Activated CD4-positive, alpha-beta T cell treated with anti-CD3 and anti-CD28 coated beads, Interleukin-2, amount 10 ng/mL, durations not matched to agents 7 days and 5 days (primary cell): ENCODE data around the gene NINL. TPM values are rescaled to one million over a fixed set of nuclear protein-coding genes. Genes with fewer than 3 reads are reported as not detected.

Experiments
- CTCF ChIA-PET: fragments of 350-600 bp; sonication (Branson Sonifier 250); formaldehyde crosslinking; loops from one replicate; lab custom pipeline; 2021; ENCODE audit warnings: antibody characterized with exemption; lab: Charles Lee
- POLR2A ChIA-PET: fragments of 350-600 bp; sonication (Branson Sonifier 250); formaldehyde crosslinking; loops from one replicate; lab custom pipeline; 2021; ENCODE audit warnings: antibody characterized with exemption; lab: Charles Lee
- DNase-seq: peaks from one replicate; pipeline ENCODE4 v3.0.0-alpha.2; 2020
- H3K27ac Mint-ChIP-seq: one replicate; pipeline ENCODE4 v1.8.0; 2021; ENCODE audit warnings: mild to moderate bottlenecking, moderate library complexity, mixed read lengths
- H3K27me3 Mint-ChIP-seq: one replicate; pipeline ENCODE4 v1.8.0; 2021; ENCODE audit warnings: mixed read lengths
- H3K36me3 Mint-ChIP-seq: one replicate; pipeline ENCODE4 v1.8.0; 2021; ENCODE audit warnings: low read depth, mixed read lengths
- H3K4me1 Mint-ChIP-seq: one replicate; pipeline ENCODE4 v1.8.0; 2021; ENCODE audit warnings: mixed read lengths
- H3K4me3 Mint-ChIP-seq: one replicate; pipeline ENCODE4 v1.8.0; 2021; ENCODE audit warnings: mild to moderate bottlenecking, moderate library complexity, mixed read lengths
- H3K9me3 Mint-ChIP-seq: one replicate; pipeline ENCODE4 v1.8.0; 2021; ENCODE audit warnings: mixed read lengths
- total RNA-seq, 2 experiments: library from RNA; stranded (reverse); gene quantifications; one replicate each; pipeline ENCODE4 v1.2.3, GENCODE V29; 2021

The NINL gene
- total RNA-seq, 2 experiments from 2014 or later: 2.3 to 3.7 TPM

GRCh38 chr20:25532971-25533391 is 52.4 kb downstream of the NINL start:
- no peaks in the 10 kb centered on the region for H3K36me3 Mint-ChIP-seq
- H3K9me3 Mint-ChIP-seq: peaks cover 2% of the 10 kb centered on the region
- no peaks in the 10 kb centered on the region for H3K4me1 Mint-ChIP-seq
- no peak for DNase-seq
- ChIA-PET CTCF (no interaction called here), POLR2A (no interaction called here)
- no peak overlapping the region for H3K4me3 Mint-ChIP-seq
- no peaks in the 10 kb centered on the region for H3K27me3 Mint-ChIP-seq
- no peak overlapping the region for H3K27ac Mint-ChIP-seq

DNA sequence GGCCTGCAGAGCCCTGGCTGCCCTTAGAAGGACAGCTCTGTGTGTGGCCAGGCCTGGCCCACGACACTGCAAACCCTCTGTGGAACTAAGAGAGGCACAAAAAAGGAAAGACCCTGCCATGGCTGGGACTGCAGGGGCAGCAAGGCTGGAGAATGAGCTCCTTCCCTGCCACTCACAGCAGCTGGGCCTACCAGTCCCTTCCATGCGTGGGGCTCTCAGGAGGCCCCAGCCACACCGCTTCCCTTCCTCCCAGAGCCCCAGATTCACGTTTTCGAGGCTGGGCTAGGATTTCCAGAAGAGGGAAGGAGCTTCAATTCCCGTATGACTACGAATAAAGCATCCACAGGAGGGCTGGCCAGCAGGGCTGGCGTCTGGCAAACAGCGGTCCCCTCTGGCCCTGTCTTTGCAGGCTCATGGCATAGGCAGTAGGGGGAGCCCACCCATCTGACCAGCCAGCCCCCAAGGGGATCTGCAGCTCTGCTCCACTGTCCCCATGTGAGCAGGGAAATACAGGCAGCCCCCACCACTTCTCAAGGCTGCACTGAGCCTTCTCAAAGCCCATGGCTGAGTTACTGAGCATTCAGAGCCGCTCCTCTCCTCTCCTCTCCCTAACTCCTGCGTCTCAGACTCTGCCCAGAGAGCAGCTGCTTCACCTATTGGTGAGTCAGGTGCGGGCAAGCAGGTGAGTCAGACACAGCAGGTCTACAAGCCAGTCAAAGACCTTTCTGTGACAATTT is 53.1 kb downstream of the NINL start:
- Mint-ChIP-seq H3K9me3 (peaks cover 2% of the 10 kb centered on the region), H3K27me3 (no peaks in the 10 kb centered on the region), H3K4me1 (no peaks in the 10 kb centered on the region), H3K4me3 (no peak overlapping the region), H3K36me3 (no peaks in the 10 kb centered on the region), H3K27ac (no peak overlapping the region)
- CTCF ChIA-PET: no interaction called here
- no peak for DNase-seq
- POLR2A ChIA-PET: no interaction called here

- Mint-ChIP-seq H3K9me3 (peaks cover 2% of the 10 kb centered on the region), H3K27ac (no peak overlapping the region), H3K36me3 (no peaks in the 10 kb centered on the region), H3K4me1 (no peaks in the 10 kb centered on the region), H3K4me3 (no peak overlapping the region), H3K27me3 (no peaks in the 10 kb centered on the region)
- CTCF ChIA-PET: no interaction called here
- DNase-seq: no peak
- POLR2A ChIA-PET: no interaction called here
These were observed 55.9 kb downstream of the NINL start for GRCh38 chr20:25529295-25529951.

DNA sequence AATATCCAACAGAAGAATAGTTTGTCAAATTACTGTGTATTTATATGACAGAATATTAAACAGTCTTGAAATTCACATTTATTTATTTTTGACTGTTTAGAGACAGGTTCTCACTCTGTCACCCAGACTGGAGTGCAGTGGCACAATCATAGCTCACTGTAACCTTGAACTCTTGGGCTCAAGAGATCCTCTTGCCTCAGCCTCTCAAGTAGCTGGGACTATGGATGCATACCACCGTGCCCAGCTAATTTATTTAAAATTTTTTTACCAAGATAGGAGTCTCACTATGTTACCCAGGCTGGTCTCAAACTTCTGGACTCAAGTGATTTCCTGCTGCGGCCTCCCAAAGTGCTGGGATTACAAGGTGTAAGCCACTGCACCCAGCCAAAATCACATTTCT is 57.4 kb downstream of the NINL start:
- peaks cover 2% of the 10 kb centered on the region for H3K9me3 Mint-ChIP-seq
- H3K27me3 Mint-ChIP-seq: no peaks in the 10 kb centered on the region
- H3K36me3 Mint-ChIP-seq: no peaks in the 10 kb centered on the region
- ChIA-PET CTCF (interaction anchor here (1.3 kb wide), 1 partner anchor 12 kb away, joined by 3 read pairs; no protein-coding TSS in a partner anchor), POLR2A (no interaction called here)
- no peaks in the 10 kb centered on the region for H3K4me1 Mint-ChIP-seq
- H3K4me3 Mint-ChIP-seq: no peak overlapping the region
- DNase-seq: no peak
- H3K27ac Mint-ChIP-seq: no peak overlapping the region

GRCh38 chr20:25526446-25526845 is 58.9 kb downstream of the NINL start:
- H3K27me3 Mint-ChIP-seq: no peaks in the 10 kb centered on the region
- no peak overlapping the region for H3K4me3 Mint-ChIP-seq
- H3K36me3 Mint-ChIP-seq: no peaks in the 10 kb centered on the region
- CTCF ChIA-PET: no interaction called here
- POLR2A ChIA-PET: no interaction called here
- H3K9me3 Mint-ChIP-seq: peaks cover 2% of the 10 kb centered on the region
- DNase-seq: no peak
- H3K27ac Mint-ChIP-seq: no peak overlapping the region
- no peaks in the 10 kb centered on the region for H3K4me1 Mint-ChIP-seq

- no peak for DNase-seq
- no peaks in the 10 kb centered on the region for H3K36me3 Mint-ChIP-seq
- POLR2A ChIA-PET: no interaction called here
- no peaks in the 10 kb centered on the region for H3K27me3 Mint-ChIP-seq
- H3K27ac Mint-ChIP-seq: no peak overlapping the region
- CTCF ChIA-PET: no interaction called here
- H3K4me1 Mint-ChIP-seq: no peaks in the 10 kb centered on the region
- no peak overlapping the region for H3K4me3 Mint-ChIP-seq
- H3K9me3 Mint-ChIP-seq: no peaks in the 10 kb centered on the region
These were observed 59.5 kb downstream of the NINL start for GRCh38 chr20:25525867-25526266.

DNA sequence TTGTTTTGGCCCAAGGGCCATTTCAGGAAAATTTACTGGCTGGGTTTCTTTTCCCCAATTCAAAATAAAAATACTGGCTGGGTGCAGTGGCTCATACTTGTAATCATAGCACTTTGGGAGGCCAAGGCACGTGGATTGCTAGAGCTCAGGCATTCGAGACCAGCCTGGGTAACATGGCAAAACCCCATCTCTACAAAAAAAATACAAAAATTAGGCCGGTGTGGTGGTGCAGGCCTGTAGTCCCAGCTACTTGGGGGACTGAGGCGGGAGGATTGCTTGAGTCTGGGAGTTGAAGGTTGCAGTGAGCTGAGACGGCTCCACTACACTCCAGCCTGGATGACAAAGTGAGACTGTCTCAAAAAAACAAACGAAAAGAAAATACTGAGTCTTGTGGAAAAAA is 60.0 kb downstream of the NINL start:
- POLR2A ChIA-PET: no interaction called here
- no peaks in the 10 kb centered on the region for H3K9me3 Mint-ChIP-seq
- CTCF ChIA-PET: no interaction called here
- H3K4me1 Mint-ChIP-seq: no peaks in the 10 kb centered on the region
- H3K36me3 Mint-ChIP-seq: no peaks in the 10 kb centered on the region
- no peaks in the 10 kb centered on the region for H3K27me3 Mint-ChIP-seq
- no peak for DNase-seq
- H3K27ac Mint-ChIP-seq: no peak overlapping the region
- no peak overlapping the region for H3K4me3 Mint-ChIP-seq

- Mint-ChIP-seq H3K27me3 (no peaks in the 10 kb centered on the region), H3K36me3 (peaks cover 5% of the 10 kb centered on the region), H3K4me3 (no peak overlapping the region), H3K27ac (no peak overlapping the region), H3K9me3 (no peaks in the 10 kb centered on the region), H3K4me1 (no peaks in the 10 kb centered on the region)
- ChIA-PET CTCF (interaction anchor here (1.6 kb wide), 1 partner anchor 20 kb away, joined by 4 read pairs; no protein-coding TSS in a partner anchor), POLR2A (no interaction called here)
- no peak for DNase-seq
These were observed 63.9 kb downstream of the NINL start for GRCh38 chr20:25521382-25521781.

- Mint-ChIP-seq H3K27ac (no peak overlapping the region), H3K27me3 (no peaks in the 10 kb centered on the region), H3K36me3 (peaks cover 27% of the 10 kb centered on the region), H3K4me3 (no peak overlapping the region), H3K4me1 (no peaks in the 10 kb centered on the region), H3K9me3 (peaks cover 29% of the 10 kb centered on the region)
- ChIA-PET POLR2A (no interaction called here), CTCF (no interaction called here)
- no peak for DNase-seq
These were observed 68.2 kb downstream of the NINL start for GRCh38 chr20:25517124-25517523.

DNA sequence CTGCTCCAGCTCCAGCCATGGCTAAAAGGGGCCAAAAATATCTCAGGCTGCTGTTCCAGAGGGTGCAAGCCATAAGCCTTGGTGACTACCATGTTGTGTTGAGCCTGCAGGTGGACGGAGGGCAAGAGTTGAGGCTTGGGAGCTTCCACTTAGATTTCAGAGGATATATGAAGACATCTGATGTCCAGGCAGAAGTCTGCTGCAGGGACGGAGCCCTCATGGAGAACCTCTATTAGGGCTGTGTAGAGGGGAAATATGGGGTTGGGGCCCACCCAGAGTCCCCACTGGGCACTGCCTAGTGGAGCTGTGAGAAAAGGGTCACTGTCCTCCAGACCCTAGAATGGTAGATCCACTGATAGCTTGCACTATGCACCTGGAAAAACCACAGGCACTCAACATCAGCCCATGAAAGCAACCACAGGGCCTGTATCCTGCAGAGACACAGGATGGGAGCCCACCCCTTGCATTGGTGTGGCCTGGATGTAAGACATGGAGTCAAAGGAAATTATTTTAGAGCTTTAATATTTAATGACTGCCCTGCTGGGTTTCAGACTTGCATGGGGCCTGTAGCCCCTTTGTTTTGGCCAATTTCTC is 70.5 kb downstream of the NINL start:
- Mint-ChIP-seq H3K36me3 (peaks cover 30% of the 10 kb centered on the region), H3K4me1 (no peaks in the 10 kb centered on the region), H3K4me3 (no peak overlapping the region), H3K27ac (no peak overlapping the region), H3K9me3 (peaks cover 29% of the 10 kb centered on the region), H3K27me3 (no peaks in the 10 kb centered on the region)
- CTCF ChIA-PET: no interaction called here
- no peak for DNase-seq
- POLR2A ChIA-PET: no interaction called here

- Mint-ChIP-seq H3K4me1 (no peaks in the 10 kb centered on the region), H3K9me3 (peaks cover 29% of the 10 kb centered on the region), H3K27me3 (no peaks in the 10 kb centered on the region), H3K36me3 (peaks cover 31% of the 10 kb centered on the region), H3K4me3 (no peak overlapping the region), H3K27ac (no peak overlapping the region)
- ChIA-PET CTCF (no interaction called here), POLR2A (no interaction called here)
- DNase-seq: no peak
These were observed 71.1 kb downstream of the NINL start for GRCh38 chr20:25514195-25514594.

- H3K4me1 Mint-ChIP-seq: no peaks in the 10 kb centered on the region
- H3K27ac Mint-ChIP-seq: no peak overlapping the region
- DNase-seq: no peak
- CTCF ChIA-PET: no interaction called here
- H3K36me3 Mint-ChIP-seq: peaks cover 31% of the 10 kb centered on the region
- peaks cover 29% of the 10 kb centered on the region for H3K9me3 Mint-ChIP-seq
- H3K27me3 Mint-ChIP-seq: no peaks in the 10 kb centered on the region
- H3K4me3 Mint-ChIP-seq: no peak overlapping the region
- POLR2A ChIA-PET: no interaction called here
These were observed 72.6 kb downstream of the NINL start for GRCh38 chr20:25512709-25513108.

GRCh38 chr20:25511183-25511582 is 74.1 kb downstream of the NINL start:
- CTCF ChIA-PET: no interaction called here
- Mint-ChIP-seq H3K27ac (no peak overlapping the region), H3K27me3 (no peaks in the 10 kb centered on the region)

More at GRCh38 chr20:25511183-25511582, 74.1 kb downstream of the NINL start:
- H3K4me1 Mint-ChIP-seq: no peaks in the 10 kb centered on the region
- no peak for DNase-seq
- peaks cover 25% of the 10 kb centered on the region for H3K36me3 Mint-ChIP-seq
- POLR2A ChIA-PET: no interaction called here
- H3K9me3 Mint-ChIP-seq: peaks cover 29% of the 10 kb centered on the region
- H3K4me3 Mint-ChIP-seq: no peak overlapping the region
